Ramos (cell line): ENCODE data around the gene SHC3.

ENCODE experiments used
- in situ Hi-C: fragments of 300-500 bp; cut with MboI; formaldehyde crosslinking; loops from one replicate; pipeline ENCODE4 v1.14.3; 2022; ENCODE audit warnings: low sequenced_read_pairs; ENCODE audit not compliant: unreplicated experiment

Gene SHC3

GRCh38 chr9:89066835-89067234 is 111.8 kb downstream of the SHC3 start:
- in situ Hi-C loops = no loop called here

GRCh38 chr9:89065921-89066320 is 112.7 kb downstream of the SHC3 start:
- in situ Hi-C loops = no loop called here

DNA sequence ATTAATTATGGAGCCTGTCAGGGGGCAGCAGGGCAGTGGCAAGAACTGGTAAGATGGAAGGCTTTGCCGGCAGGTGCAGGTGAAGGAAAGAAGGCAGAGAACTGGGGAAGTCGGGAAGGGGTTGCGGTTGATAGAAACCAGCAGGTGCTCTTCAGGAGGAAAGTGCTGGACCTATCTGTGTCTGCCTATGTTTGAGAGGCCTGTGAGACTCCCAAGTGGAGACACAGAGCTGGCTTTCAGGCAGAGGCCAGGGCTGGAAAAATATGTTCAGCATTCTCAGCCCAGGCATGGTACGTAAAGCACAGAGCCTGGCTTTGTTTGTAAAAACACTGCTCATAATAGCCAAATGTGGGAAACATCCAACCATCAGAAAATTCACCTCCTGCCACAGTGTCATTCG is 117.8 kb downstream of the SHC3 start:
- in situ Hi-C loops = no loop called here

GRCh38 chr9:89059925-89060506 is 118.6 kb downstream of the SHC3 start:
- in situ Hi-C loops = no loop called here

GRCh38 chr9:89058906-89059305 is 119.7 kb downstream of the SHC3 start:
- in situ Hi-C loops = no loop called here

GRCh38 chr9:89054865-89055495 is 123.6 kb downstream of the SHC3 start:
- in situ Hi-C loops = no loop called here

GRCh38 chr9:89053301-89053700 is 125.3 kb downstream of the SHC3 start:
- in situ Hi-C loops = no loop called here

GRCh38 chr9:89052470-89053097 is 126.0 kb downstream of the SHC3 start:
- in situ Hi-C loops = no loop called here

GRCh38 chr9:89051421-89052025 is 127.1 kb downstream of the SHC3 start:
- in situ Hi-C loops = no loop called here

GRCh38 chr9:89049646-89050045 is 129.0 kb downstream of the SHC3 start:
- in situ Hi-C loops = no loop called here

DNA sequence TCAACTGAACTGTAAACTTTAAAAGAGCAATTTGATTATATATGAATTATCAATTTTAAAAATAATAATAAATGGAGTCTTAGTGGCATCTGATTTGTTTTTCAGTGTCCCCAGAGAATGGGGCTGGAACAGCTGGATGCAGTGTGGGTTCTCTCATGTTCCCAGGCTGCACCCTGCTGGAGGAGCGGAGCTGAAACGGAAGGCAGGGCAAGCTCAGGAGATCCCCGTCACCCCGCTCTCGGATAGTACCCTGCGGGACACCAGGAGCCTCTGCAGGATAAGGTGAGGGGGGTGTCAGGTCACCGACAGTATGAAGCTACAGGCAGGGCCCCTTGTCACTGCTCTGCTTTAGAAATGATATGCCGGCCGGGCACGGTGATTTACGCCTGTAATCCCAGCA is 130.0 kb downstream of the SHC3 start:
- in situ Hi-C loops = no loop called here

DNA sequence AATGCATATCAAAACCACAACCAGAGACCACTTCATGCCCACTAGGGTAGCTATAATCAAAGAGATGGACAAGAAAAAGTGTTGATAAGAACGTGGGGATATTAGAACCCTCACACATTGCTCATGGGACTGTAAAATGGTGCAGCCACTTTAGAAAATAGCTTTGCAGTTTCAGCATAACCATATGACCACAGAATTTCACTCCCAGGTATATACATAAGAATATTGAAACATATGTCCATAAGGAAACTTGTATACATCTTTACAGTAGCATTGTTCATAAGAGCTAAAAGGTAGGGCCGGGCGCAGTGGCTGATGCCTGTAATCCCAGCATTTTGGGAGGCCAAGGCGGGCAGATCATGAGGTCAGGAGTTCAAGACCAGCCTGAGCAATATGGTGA is 131.0 kb downstream of the SHC3 start:
- in situ Hi-C loops = no loop called here

DNA sequence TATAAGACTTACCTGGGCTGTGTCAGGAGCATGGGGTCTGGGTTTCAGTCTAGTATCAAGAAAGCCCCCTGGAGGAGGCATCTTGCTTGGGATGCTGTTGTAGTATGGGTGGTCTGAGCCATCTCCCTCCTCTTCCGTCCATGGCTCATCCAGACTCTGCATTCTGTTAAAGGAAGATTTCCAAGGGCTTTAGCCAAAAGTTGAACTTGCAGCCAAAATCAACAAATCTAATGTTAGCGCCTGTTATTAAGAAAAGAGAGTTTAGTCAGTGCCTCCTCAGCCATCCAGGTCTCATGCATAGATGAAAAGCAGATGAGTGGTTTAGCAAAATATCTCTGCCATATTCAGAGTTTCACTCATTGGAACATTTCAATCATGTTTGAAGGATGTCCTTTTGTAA is 131.8 kb downstream of the SHC3 start:
- in situ Hi-C loops = no loop called here

- in situ Hi-C loops = no loop called here
These were observed 133.7 kb downstream of the SHC3 start for GRCh38 chr9:89044881-89045280.

- in situ Hi-C loops = no loop called here
These were observed 134.5 kb downstream of the SHC3 start for GRCh38 chr9:89044104-89044503.

DNA sequence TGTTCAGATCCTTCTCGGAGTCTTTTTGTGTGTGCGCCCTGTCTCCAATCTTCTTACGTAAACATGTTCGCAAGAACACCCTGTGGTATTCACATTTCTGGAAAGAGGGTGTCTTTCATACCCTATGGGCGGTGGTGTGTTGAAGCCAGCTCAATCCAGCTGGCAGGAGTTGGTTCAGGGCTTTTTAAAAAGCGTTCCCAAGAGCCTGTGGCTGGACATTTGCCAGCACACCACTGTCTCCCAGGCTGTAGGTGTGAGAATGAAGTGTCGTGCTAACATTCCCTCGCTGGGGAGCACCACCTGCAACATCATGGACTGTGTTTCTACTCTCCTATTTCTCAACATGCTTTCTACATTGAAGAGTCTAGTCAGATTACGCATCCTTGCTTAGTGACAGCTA is 135.6 kb downstream of the SHC3 start:
- in situ Hi-C loops = no loop called here

- in situ Hi-C loops = no loop called here
These were observed 139.0 kb downstream of the SHC3 start for GRCh38 chr9:89039664-89040063.

DNA sequence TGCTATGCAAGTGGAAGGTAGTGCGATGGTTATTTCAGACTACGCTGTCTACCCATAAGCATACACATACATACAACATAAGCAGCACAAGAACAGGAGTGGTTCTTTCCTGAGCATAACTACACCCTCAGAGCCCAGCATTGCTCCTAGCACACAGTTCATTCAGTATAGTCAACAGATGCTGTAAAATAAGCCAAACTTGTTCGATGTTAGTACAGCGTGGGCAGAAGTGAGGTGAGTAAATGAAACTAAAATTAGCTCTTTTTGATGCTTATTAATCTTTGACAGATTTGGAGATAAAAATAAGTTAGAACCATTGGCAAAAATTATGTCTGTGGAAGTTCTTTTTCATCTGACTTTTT is 139.5 kb downstream of the SHC3 start:
- in situ Hi-C loops = no loop called here

DNA sequence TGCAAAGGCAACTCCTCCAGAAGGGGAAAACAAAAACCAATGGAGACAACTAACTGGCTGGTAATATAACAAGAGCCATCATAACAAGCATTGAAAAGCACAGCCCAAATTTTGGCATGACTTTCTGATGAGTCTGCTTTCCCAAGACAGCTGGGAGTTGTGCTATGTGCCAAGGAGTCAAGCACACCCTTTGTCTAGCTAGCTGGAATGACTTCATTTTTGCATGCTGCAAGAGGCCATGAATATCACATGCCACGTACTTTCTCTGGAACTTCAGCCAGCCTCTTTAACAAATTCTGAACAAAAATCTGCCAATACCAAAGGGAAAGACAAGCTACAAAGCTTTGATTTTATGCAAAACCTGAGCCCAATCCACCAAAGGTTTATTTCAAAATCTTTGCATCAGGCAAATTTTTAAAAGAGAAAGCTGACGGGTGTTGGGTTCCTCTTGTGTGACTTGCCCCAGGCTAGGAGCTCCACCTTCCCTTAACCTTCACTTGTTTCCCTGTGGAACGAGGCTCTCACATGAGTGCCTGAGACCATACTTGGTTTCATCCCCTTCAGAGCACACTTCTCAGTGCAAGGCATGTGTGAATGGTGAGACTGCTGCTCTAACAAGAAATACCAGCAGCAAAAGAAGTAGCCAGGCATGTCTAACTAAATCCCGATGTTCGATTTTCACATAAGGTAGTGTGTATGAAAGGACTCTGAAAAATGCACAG is 140.1 kb downstream of the SHC3 start:
- in situ Hi-C loops = no loop called here

DNA sequence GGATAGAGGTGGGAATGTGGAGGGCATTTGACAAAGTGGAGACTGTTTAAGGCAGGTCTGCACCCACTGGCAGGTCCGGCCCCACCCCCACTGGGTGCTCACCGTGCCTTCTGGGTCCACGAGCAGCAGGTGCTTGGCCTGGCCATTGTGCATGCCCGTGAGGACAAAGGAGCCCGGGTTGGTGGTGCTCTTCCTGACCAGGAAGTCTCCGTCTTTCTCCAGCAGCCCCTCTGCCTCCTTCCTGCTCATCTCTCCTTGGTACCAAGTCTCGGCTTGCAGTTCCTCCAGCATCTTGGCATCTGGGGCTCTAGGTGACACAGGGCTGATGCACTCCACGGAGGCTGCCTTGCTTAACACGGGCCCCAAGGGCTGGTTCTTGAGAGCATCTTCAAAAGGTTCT is 140.7 kb downstream of the SHC3 start:
- in situ Hi-C loops = no loop called here

DNA sequence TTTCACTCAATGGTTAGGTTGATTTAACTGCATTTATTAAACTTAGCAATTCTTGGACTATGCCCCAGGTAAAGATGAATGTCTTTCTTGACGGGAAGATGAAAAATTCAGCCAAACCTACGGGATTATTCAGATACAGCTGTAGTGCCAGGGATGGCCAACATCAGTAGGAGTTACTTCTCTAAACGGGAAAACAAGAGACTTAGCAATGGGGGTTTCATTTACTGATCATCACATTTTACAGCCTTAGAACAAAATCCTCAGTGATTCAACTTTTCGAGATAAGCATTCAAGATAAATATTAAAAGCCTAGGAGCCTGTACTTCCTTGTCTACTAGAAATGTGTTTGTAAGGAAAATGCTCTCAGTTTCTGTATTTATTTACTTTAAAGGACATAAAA is 141.3 kb downstream of the SHC3 start:
- in situ Hi-C loops = no loop called here
